Measurements from ENCODE around the gene MCFD2. TPM values are rescaled to one million over a fixed set of nuclear protein-coding genes. Genes with fewer than 3 reads are reported as not detected.

The MCFD2 gene
- total and polyA plus RNA-seq, 2 donors (not counting 1 experiment from before 2014, with no cell fraction given), result 31.6 to 53.3 TPM

DNA sequence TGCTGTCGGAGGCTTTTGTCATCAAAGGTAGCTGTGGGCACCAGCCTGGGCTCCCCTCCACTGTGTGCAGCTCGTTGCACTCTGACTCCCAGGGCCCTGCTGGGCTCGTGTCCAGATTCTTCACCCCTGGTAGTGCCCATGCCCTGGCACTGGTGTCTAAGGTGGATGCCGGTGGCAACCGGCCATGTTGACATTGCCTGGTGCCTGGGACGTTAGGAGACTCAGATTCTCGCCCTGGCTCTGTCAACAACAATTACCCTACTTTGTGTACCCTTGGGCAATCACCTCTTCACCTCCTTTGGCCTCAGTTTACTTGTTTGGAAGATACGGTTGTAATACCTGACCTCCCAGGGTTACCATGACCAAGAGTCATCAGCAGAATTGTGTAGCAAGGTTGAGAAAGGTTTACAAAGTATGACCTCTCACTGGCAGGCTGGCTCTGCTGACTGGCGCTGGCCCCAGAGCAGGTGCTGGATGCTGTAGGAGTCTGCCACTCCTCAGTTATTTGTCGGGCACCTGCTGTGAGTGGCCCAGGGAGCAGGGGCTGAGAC is 41.5 kb upstream of the MCFD2 start:
- CTCF ChIA-PET, result no interaction called here
- Histone ChIP-seq H3K79me2 (ENCODE audit: control insufficient read depth, insufficient read depth, low read length) (peaks cover 96% of the 10 kb centered on the region), H3K4me2 (replicated peaks; ENCODE audit: low read depth, low read length, poor library complexity, severe bottlenecking) (no peak overlapping the region), H3K9ac (ENCODE audit: low read length) (no peak overlapping the region), H3K27ac (ENCODE audit: low read length in 2 of 2) (no peak overlapping the region), H3K36me3 (replicated peaks in 1 of 2; ENCODE audit: control extremely low read depth in 1 of 2, control insufficient read depth in 1 of 2, extremely low read depth in 1 of 2, insufficient read depth in 2 of 2, low read length in 1 of 2) (peaks cover 0 to 92% of the 10 kb centered on the region in 2 experiments), H3K4me1 (ENCODE audit: control insufficient read depth in 2 of 2, insufficient read depth in 2 of 2, low read length in 2 of 2) (peaks cover 0 to under 1% of the 10 kb centered on the region in 2 donors), H3K4me3 (ENCODE audit: control extremely low read depth in 1 of 5, extremely low read depth in 1 of 5, insufficient read depth in 1 of 5, low read depth in 2 of 5, low read length in 4 of 5) (no peak overlapping the region), H2AFZ (ENCODE audit: insufficient read depth, low read depth, low read length, poor library complexity, severe bottlenecking) (no peak overlapping the region), H3K9me3 (ENCODE audit: control extremely low read depth in 1 of 3, control insufficient read depth in 2 of 3, insufficient read depth in 1 of 3, low read length in 2 of 3) (no peaks in the 10 kb centered on the region), H3K27me3 (replicated peaks in 1 of 4; ENCODE audit: control extremely low read depth in 1 of 4, control insufficient read depth in 3 of 4, insufficient read depth in 4 of 4, low read length in 3 of 4) (no peaks in the 10 kb centered on the region), H4K20me1 (ENCODE audit: control insufficient read depth, insufficient read depth, low read length, poor library complexity, severe bottlenecking) (peaks cover 81% of the 10 kb centered on the region)
- H3K9me3 Mint-ChIP-seq (ENCODE audit: insufficient read depth), result no peaks in the 10 kb centered on the region
- POLR2A ChIA-PET, result no interaction called here
- DNase-seq (no peak), ATAC-seq (ENCODE audit: low read depth) (no peak)
- no peaks in the 10 kb centered on the region for H3K27me3 Mint-ChIP-seq
- peaks cover 18% of the 10 kb centered on the region for H3K4me1 Mint-ChIP-seq
- no peak for TF ChIP-seq EZH2 (IDR thresholded peaks at IDR 0.05; ENCODE audit: borderline replicate concordance, insufficient read depth, low read depth, low read length, poor library complexity, severe bottlenecking)
- H3K4me3 Mint-ChIP-seq, result no peak overlapping the region
- intact Hi-C loops (cut with micrococcal nuclease), result no loop called here
- WGBS (ENCODE audit: insufficient coverage), result 94% methylated on average over 9 of the region's 10 CpGs
- H3K27ac Mint-ChIP-seq, result no peak overlapping the region

DNA sequence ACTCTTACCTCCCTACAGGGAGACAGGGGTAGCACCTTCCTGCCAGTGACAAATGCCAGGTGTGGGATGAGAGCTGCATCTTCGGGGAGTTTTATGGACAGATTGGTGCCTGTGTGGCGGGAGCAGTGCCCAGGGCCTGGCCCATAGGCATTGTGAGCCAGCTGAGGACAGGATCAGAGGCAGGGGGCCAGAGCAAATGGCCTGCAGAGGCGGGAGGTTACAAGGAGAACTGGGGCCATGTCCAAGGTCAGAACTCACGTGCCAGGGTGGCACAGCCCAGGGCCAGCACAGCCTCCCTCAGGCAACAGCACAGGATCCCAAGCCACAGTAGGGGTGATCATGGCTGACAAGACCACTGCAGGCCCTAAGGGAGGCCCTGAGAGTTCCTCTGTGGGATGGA is 40.2 kb upstream of the MCFD2 start:
- intact Hi-C loops (cut with micrococcal nuclease), result no loop called here
- no peak overlapping the region for H3K4me3 ChIP-seq (ENCODE audit: control extremely low read depth in 1 of 5, extremely low read depth in 1 of 5, insufficient read depth in 1 of 5, low read depth in 2 of 5, low read length in 4 of 5)
- Mint-ChIP-seq H3K4me1 (peaks cover 27% of the 10 kb centered on the region), H3K27me3 (no peaks in the 10 kb centered on the region), H3K27ac (peak overlapping the region; percentile 43), H3K9me3 (ENCODE audit: insufficient read depth) (no peaks in the 10 kb centered on the region), H3K4me3 (no peak overlapping the region)
- H3K9ac ChIP-seq (ENCODE audit: low read length), result no peak overlapping the region
- no peaks in the 10 kb centered on the region for H3K27me3 ChIP-seq (replicated peaks in 1 of 4; ENCODE audit: control extremely low read depth in 1 of 4, control insufficient read depth in 3 of 4, insufficient read depth in 4 of 4, low read length in 3 of 4)
- WGBS (ENCODE audit: insufficient coverage), result 100% methylated on average over 4 of the region's 4 CpGs
- peaks cover 12 to 13% of the 10 kb centered on the region in 2 donors for H3K4me1 ChIP-seq (ENCODE audit: control insufficient read depth in 2 of 2, insufficient read depth in 2 of 2, low read length in 2 of 2)
- no peaks in the 10 kb centered on the region for H3K9me3 ChIP-seq (ENCODE audit: control extremely low read depth in 1 of 3, control insufficient read depth in 2 of 3, insufficient read depth in 1 of 3, low read length in 2 of 3)
- DNase-seq (no peak), ATAC-seq (ENCODE audit: low read depth) (no peak)
- CTCF ChIA-PET, result no interaction called here
- POLR2A ChIA-PET, result interaction anchor here (0.5 kb wide), 1 partner anchor 32 kb away, joined by 4 read pairs; no protein-coding TSS in a partner anchor
- no peak overlapping the region for H2AFZ ChIP-seq (ENCODE audit: insufficient read depth, low read depth, low read length, poor library complexity, severe bottlenecking)
- no peak overlapping the region for H3K4me2 ChIP-seq (replicated peaks; ENCODE audit: low read depth, low read length, poor library complexity, severe bottlenecking)
- peaks cover 0 to 95% of the 10 kb centered on the region in 2 experiments for H3K36me3 ChIP-seq (replicated peaks in 1 of 2; ENCODE audit: control extremely low read depth in 1 of 2, control insufficient read depth in 1 of 2, extremely low read depth in 1 of 2, insufficient read depth in 2 of 2, low read length in 1 of 2)
- peak overlapping the region in 1 of 2 donors; percentile 50 for H3K27ac ChIP-seq (ENCODE audit: low read length in 2 of 2)
- H4K20me1 ChIP-seq (ENCODE audit: control insufficient read depth, insufficient read depth, low read length, poor library complexity, severe bottlenecking), result peaks cover 87% of the 10 kb centered on the region
- H3K79me2 ChIP-seq (ENCODE audit: control insufficient read depth, insufficient read depth, low read length), result peaks cover 99% of the 10 kb centered on the region
- TF ChIP-seq, protein P1, sequence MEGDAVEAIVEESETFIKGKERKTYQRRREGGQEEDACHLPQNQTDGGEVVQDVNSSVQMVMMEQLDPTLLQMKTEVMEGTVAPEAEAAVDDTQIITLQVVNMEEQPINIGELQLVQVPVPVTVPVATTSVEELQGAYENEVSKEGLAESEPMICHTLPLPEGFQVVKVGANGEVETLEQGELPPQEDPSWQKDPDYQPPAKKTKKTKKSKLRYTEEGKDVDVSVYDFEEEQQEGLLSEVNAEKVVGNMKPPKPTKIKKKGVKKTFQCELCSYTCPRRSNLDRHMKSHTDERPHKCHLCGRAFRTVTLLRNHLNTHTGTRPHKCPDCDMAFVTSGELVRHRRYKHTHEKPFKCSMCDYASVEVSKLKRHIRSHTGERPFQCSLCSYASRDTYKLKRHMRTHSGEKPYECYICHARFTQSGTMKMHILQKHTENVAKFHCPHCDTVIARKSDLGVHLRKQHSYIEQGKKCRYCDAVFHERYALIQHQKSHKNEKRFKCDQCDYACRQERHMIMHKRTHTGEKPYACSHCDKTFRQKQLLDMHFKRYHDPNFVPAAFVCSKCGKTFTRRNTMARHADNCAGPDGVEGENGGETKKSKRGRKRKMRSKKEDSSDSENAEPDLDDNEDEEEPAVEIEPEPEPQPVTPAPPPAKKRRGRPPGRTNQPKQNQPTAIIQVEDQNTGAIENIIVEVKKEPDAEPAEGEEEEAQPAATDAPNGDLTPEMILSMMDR (IDR thresholded peaks at IDR 0.05), result no peak
- TF ChIP-seq EZH2 (IDR thresholded peaks at IDR 0.05; ENCODE audit: borderline replicate concordance, insufficient read depth, low read depth, low read length, poor library complexity, severe bottlenecking), result no peak

Measured in B cell (primary cell).